ENCODE data around the gene CLEC10A.

CLEC10A gene

GRCh38 chr17:7027335-7027734 is 52.7 kb downstream of the CLEC10A start:
- Histone ChIP-seq H3K27ac (ENCODE audit: extremely low read depth, low read depth, low read length) (no peak overlapping the region), H3K4me3 (ENCODE audit: low read depth, low read length) (no peak overlapping the region), H3K4me1 (ENCODE audit: control insufficient read depth, insufficient read depth, low read length) (no peaks in the 10 kb centered on the region), H3K9me3 (ENCODE audit: control insufficient read depth, insufficient read depth, low read depth, low read length) (no peaks in the 10 kb centered on the region), H3K36me3 (ENCODE audit: control insufficient read depth in 2 of 2, insufficient read depth in 1 of 2, low read length in 2 of 2) (no peaks in the 10 kb centered on the region)
- CTCF ChIA-PET = interaction anchor here (0.6 to 1.3 kb wide), 4 partner anchors 10 to 1274 kb away, joined by 3 to 6 read pairs (median 4); no protein-coding TSS in a partner anchor
- POLR2A ChIA-PET = interaction anchor here (1.1 kb wide), 1 partner anchor 8 kb away, joined by 6 read pairs; the partner anchor contains the start of gene SLC16A13
- TF ChIP-seq ZNF175 (tag by site-specific recombination; IDR thresholded peaks at IDR 0.05) (no peak), GLIS1 (tag by site-specific recombination; IDR thresholded peaks at IDR 0.05) (no peak), ZNF623 (tag by site-specific recombination; IDR thresholded peaks at IDR 0.05) (no peak), ZNF555 (tag by site-specific recombination; conservative IDR thresholded peaks at IDR 0.05) (no peak), ZNF394 (tag by site-specific recombination; IDR thresholded peaks at IDR 0.05; ENCODE audit: borderline replicate concordance) (no peak), HOXC10 (CRISPR knock-in tag; IDR thresholded peaks at IDR 0.05) (no peak), KLF8 (tag by site-specific recombination; IDR thresholded peaks at IDR 0.05) (no peak), HOXD13 (CRISPR knock-in tag; IDR thresholded peaks at IDR 0.05; ENCODE audit: borderline replicate concordance) (no peak), INSM2 (tag by site-specific recombination; IDR thresholded peaks at IDR 0.05) (no peak), ZBTB44 (tag by site-specific recombination; IDR thresholded peaks at IDR 0.05) (no peak), OSR2 (tag by site-specific recombination; IDR thresholded peaks at IDR 0.05) (no peak), ZNF202 (tag by site-specific recombination; IDR thresholded peaks at IDR 0.05; ENCODE audit: borderline replicate concordance) (no peak), ZNF530 (tag by site-specific recombination; IDR thresholded peaks at IDR 0.05; ENCODE audit: low read depth) (no peak), ZNF610 (tag by site-specific recombination; IDR thresholded peaks at IDR 0.05; ENCODE audit: borderline replicate concordance) (no peak), CTCF (tag by site-specific recombination; IDR thresholded peaks at IDR 0.05) (no peak), ZNF248 (tag by site-specific recombination; IDR thresholded peaks at IDR 0.05) (no peak), ZXDB (tag by site-specific recombination; IDR thresholded peaks at IDR 0.05) (no peak), ZNF837 (tag by site-specific recombination; IDR thresholded peaks at IDR 0.05) (no peak), ZNF19 (tag by site-specific recombination; IDR thresholded peaks at IDR 0.05; ENCODE audit: low read depth) (no peak)

GRCh38 chr17:7026471-7027115 is 53.5 kb downstream of the CLEC10A start:
- no peaks in the 10 kb centered on the region for H3K4me1 ChIP-seq (ENCODE audit: control insufficient read depth, insufficient read depth, low read length)
- no peaks in the 10 kb centered on the region for H3K9me3 ChIP-seq (ENCODE audit: control insufficient read depth, insufficient read depth, low read depth, low read length)
- H3K27ac ChIP-seq (ENCODE audit: extremely low read depth, low read depth, low read length) = no peak overlapping the region
- ChIA-PET CTCF (interaction anchor here (0.6 to 1.3 kb wide), 2 partner anchors 10 to 360 kb away, joined by 3 to 6 read pairs; no protein-coding TSS in a partner anchor), POLR2A (interaction anchor here (2.2 kb wide), 1 partner anchor 9 kb away, joined by 7 read pairs; the partner anchor contains the start of gene SLC16A13)
- no peak overlapping the region for H3K4me3 ChIP-seq (ENCODE audit: low read depth, low read length)
- H3K36me3 ChIP-seq (ENCODE audit: control insufficient read depth in 2 of 2, insufficient read depth in 1 of 2, low read length in 2 of 2) = no peaks in the 10 kb centered on the region
- TF ChIP-seq ZFP69B (tag by site-specific recombination; IDR thresholded peaks at IDR 0.05) (no peak), ZNF670 (tag by site-specific recombination; IDR thresholded peaks at IDR 0.05; ENCODE audit: low read depth) (no peak), GLIS2 (tag by site-specific recombination; IDR thresholded peaks at IDR 0.05) (no peak), PATZ1 (tag by site-specific recombination; IDR thresholded peaks at IDR 0.05) (no peak), ZNF366 (tag by site-specific recombination; conservative IDR thresholded peaks at IDR 0.05) (no peak), ZNF692 (tag by site-specific recombination; IDR thresholded peaks at IDR 0.05) (no peak), ZSCAN5A (tag by site-specific recombination; IDR thresholded peaks at IDR 0.05) (no peak)

Measured in HEK293 (cell line).